Heart left ventricle (tissue), 13 donors: ENCODE measurements around the gene PRKN.

Experiments used
- CTCF ChIP-seq, 12 donors: fragments of 200-600 bp; sonication (generic) in 4 of 12; IDR thresholded peaks; one replicate each; pipeline versions ENCODE4 v1.5.0 to v1.8.0; 2018 to 2022; ENCODE audit warnings: antibody characterized with exemption in 12 of 12, mild to moderate bottlenecking in 5 of 12
- POLR2A ChIP-seq, 2 donors: fragments of 450-650 bp; IDR thresholded peaks; one replicate each; pipeline ENCODE4 v1.6.1; 2017; ENCODE audit warnings: antibody characterized with exemption in 2 of 2, mild to moderate bottlenecking in 2 of 2, moderate library complexity in 2 of 2
- donor health status: ischemic (EF 13 %, LVEDD 7.1; RV severe dilation, severe dysfunction).
- donor health status: DM: no; HTN: yes; CAD: no.
- donor health status: DM: no; HTN: no; CAD: no.
- donor health status: ischemic (EF 25% LVEDD 6.9; RV normal size, moderate dysfunction).
- donor health status: ischemic (EF 25% LVEDD 5.7; RV mildly dilated, moderate dysfunction).
- donor health status: ischemic (EF 35%, LVEDD 5.7; RV mildly dilated, moderate dysfunction).
- donor health status: nonischemic (EF 11% LVEDD 7.7; RV severe dilation, severe dysfunction).
- donor health status: DM: yes; HTN: yes; CAD: no.
- donor health status: PGD.
- donor health status: ischemic (EF 29% LVEDD 5.4; RV normal size, mild dysfunction).
- donor health status: nonischemic (EF 23%, LVEDD 6.1; RV moderate dilation, normal function).

- TF ChIP-seq CTCF (IDR thresholded peaks at IDR 0.05), result no peak
- TF ChIP-seq POLR2A (IDR thresholded peaks at IDR 0.05), result no peak
Measured at GRCh38 chr6:161963181-161963580, 764.4 kb downstream of the PRKN start.
